GM04504 (cell line): Measurements from ENCODE around the gene MS4A7.

Experiments
- DNase-seq: peaks from one replicate; pipeline ENCODE4 v3.0.0-alpha.2; 2012; ENCODE audit warnings: low read depth

Gene MS4A7

GRCh38 chr11:60371386-60371785, 6.9 kb upstream of the MS4A7 start:
- no peak for DNase-seq

GRCh38 chr11:60371854-60372253, 6.5 kb upstream of the MS4A7 start:
- no peak for DNase-seq

GRCh38 chr11:60372767-60373166, 5.6 kb upstream of the MS4A7 start:
- no peak for DNase-seq

- DNase-seq = no peak
These were observed 3.0 kb upstream of the MS4A7 start for GRCh38 chr11:60375316-60375715.

GRCh38 chr11:60376601-60377000, 1.7 kb upstream of the MS4A7 start:
- no peak for DNase-seq

- DNase-seq = no peak
These were observed 763 bp upstream of the MS4A7 start for GRCh38 chr11:60377401-60378136.

- DNase-seq = no peak
These were observed 11.1 kb downstream of the MS4A7 start for GRCh38 chr11:60389279-60389910.

GRCh38 chr11:60390419-60390818, 12.1 kb downstream of the MS4A7 start:
- DNase-seq = no peak

GRCh38 chr11:60392361-60392760, 14.0 kb downstream of the MS4A7 start:
- no peak for DNase-seq

- no peak for DNase-seq
These were observed 14.7 kb downstream of the MS4A7 start for GRCh38 chr11:60393016-60393415.

- DNase-seq = no peak
These were observed 16.5 kb downstream of the MS4A7 start for GRCh38 chr11:60394666-60395380.

- no peak for DNase-seq
These were observed 18.1 kb downstream of the MS4A7 start, which contains the start of gene MS4A14 for GRCh38 chr11:60396382-60396781. TSS of gene MS4A14 (plus strand) at chr11:60396459. CDS start at chr11:60396579, 120 bp downstream.

GRCh38 chr11:60396799-60397198, 18.5 kb downstream of the MS4A7 start:
- DNase-seq = no peak

GRCh38 chr11:60420015-60420414, 41.7 kb downstream of the MS4A7 start:
- DNase-seq = no peak

- DNase-seq = no peak
These were observed 44.3 kb downstream of the MS4A7 start for GRCh38 chr11:60422609-60423008.

GRCh38 chr11:60428517-60428916, 50.2 kb downstream of the MS4A7 start:
- DNase-seq = no peak

- no peak for DNase-seq
These were observed 50.9 kb downstream of the MS4A7 start, which contains the start of gene MS4A5 for GRCh38 chr11:60429272-60429671. TSS of gene MS4A5 (plus strand) at chr11:60429572. CDS start at chr11:60429675, 103 bp downstream.

- DNase-seq = no peak
These were observed 52.9 kb downstream of the MS4A7 start for GRCh38 chr11:60431251-60431650.

GRCh38 chr11:60433401-60433800, 55.1 kb downstream of the MS4A7 start:
- no peak for DNase-seq
